ENCODE data around the gene ABHD14A. TPM values are rescaled to one million over a fixed set of nuclear protein-coding genes. Genes with fewer than 3 reads are reported as not detected.
"Not testable (repeated sequence)": the region's sequence is repeated elsewhere in the genome, so short reads cannot be mapped to it uniquely, and the experiment has no call there.

Gene ABHD14A
- total RNA-seq, result 10 to 100 TPM in 2 of 4 donors, 1 to 10 TPM in 2; 2.0 to 11.3 (median 7.7) TPM

DNA sequence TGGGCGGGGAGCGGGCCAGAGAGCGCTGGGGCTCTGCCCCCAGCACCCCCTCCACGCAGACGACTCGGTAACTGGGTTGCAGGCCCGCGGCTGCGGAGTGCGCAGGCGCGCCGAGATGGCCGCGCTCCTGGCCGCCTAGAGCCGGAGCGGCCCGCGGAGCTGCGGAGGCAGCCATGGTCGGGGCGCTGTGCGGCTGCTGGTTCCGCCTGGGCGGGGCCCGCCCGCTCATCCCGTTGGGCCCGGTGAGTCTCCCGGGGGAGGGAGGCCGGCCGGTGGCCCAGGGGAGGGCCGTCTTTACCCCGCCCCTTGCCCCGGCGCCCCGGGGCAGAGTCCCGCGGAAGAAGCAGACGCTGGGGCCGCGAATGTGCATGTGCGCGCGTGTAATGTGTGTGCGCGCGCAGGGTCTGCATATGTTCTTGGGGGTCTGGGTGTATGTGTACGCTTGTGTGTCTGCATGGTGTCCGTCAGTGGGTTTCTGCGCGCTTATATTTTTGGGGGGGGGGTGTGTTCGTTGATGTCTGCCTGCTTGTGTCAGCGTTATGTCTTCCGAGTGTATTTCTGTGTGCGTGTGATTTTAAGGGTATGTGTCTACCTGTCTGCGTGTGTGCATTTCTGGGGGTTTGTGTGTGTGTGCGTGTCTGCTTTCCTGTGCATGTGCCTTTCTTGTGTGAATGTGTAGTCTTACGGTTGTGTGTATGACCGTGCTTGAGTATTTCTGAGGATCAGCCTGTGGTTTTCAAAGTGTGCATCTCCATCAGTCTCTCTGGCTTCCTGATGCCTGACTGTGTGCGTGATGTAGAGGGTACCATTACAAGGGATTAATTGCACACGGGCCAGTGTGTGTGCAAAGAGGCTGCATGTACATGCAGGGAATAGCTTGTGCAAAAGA is at the start of gene ABHD14A:
TSS of gene ABHD14A (plus strand) at position 102 of the 889 bp plus-strand sequence. CDS start at position 174, 72 bp downstream.
- H3K27ac ChIP-seq, result peak within 1 kb of the TSS; percentile 95 to 97 (median 96)
- no peaks in the 10 kb centered on the region for H3K27me3 ChIP-seq
- DNase-seq, result peak; percentile 88
- H3K36me3 ChIP-seq, result no peaks in the 10 kb centered on the region
- no peak for TF ChIP-seq CTCF (IDR thresholded peaks at IDR 0.05)
- TF ChIP-seq POLR2AphosphoS5 (IDR thresholded peaks at IDR 0.05), result peak; percentile 42 to 87 (median 85)
- TF ChIP-seq EP300 (IDR thresholded peaks at IDR 0.05; ENCODE audit: low read depth), result no peak
- TF ChIP-seq POLR2A (IDR thresholded peaks at IDR 0.05), result peak; percentile 85
- peak within 1 kb of the TSS; percentile 59 to 82 (median 62) for H3K4me3 ChIP-seq
- H3K4me1 ChIP-seq, result peaks cover 6 to 32% (median 23%) of the 10 kb centered on the region in 4 donors
- intact Hi-C loops (cut with DNase I; ENCODE audit: low total_unique reads) (no loop called here), in situ Hi-C loops (cut with MboI; ENCODE audit: low pct_ligation_motif_present in 1 of 4, low pct_unique_long_range_greater_than_20kb in 1 of 4, low sequenced_read_pairs in 3 of 4) (no loop called here)
- 1 to 8% methylated on average over 2 to 44 of the region's 63 CpGs for WGBS, 2 donors (ENCODE audit: low coverage in 1 of 2)
- no peaks in the 10 kb centered on the region for H3K9me3 ChIP-seq

DNA sequence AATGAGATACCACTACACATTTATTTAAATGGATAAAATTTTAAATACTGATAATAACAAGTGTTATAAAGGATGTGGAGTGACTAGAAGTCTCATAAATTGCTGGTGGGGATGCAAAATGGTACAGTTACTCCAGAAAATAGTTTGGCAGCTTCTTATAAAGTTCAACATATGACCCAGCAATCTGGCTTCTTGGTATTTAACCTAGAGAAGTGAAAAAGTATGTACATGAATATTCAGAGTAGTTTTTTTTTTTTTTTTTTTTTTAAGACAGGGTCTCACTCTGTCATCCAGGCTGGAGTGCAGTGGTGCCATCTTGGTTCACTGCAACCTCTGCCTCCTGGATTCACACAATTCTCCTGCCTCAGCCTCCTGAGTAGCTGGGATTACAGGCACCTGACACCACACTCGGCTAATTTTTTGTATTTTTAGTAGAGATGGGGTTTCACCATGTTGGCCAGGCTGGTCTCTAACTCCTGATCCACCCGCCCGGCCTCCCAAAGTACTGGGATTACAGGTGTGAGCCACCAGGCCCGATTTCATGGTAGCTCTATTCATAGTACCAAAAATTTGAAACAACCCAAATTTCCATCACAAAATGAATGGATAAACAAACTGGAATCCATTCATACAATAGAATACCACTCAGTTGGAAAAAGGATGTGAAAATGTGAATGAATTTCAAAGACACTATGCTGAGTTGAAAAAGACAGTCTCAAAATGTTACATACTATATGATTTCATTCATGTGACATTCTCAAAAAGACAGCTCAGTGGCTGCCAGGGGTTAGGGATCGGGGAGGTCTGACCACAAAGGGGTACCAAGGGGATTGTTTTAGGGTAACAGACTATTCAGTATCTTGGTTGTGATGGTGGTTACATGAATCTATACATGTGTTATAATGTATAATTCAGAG is 47.5 kb upstream of the ABHD14A start:
- H3K36me3 ChIP-seq, result no peaks in the 10 kb centered on the region
- no peaks in the 10 kb centered on the region for H3K27me3 ChIP-seq
- H3K4me1 ChIP-seq, result no peaks in the 10 kb centered on the region
- H3K27ac ChIP-seq, result no peak overlapping the region
- intact Hi-C loops (cut with DNase I; ENCODE audit: low total_unique reads), result no loop called here
- 76 to 80% methylated on average over 1 to 5 of the region's 5 CpGs for WGBS, 2 donors (ENCODE audit: low coverage in 1 of 2)
- H3K9me3 ChIP-seq, result no peaks in the 10 kb centered on the region
- no peak for DNase-seq
- TF ChIP-seq POLR2AphosphoS5 (IDR thresholded peaks at IDR 0.05), result no peak
- no peak for TF ChIP-seq CTCF (IDR thresholded peaks at IDR 0.05)
- no peak for TF ChIP-seq POLR2A (IDR thresholded peaks at IDR 0.05)
- H3K4me3 ChIP-seq, result no peak overlapping the region
- in situ Hi-C loops (cut with MboI; ENCODE audit: low pct_ligation_motif_present in 1 of 4, low pct_unique_long_range_greater_than_20kb in 1 of 4, low sequenced_read_pairs in 3 of 4), result no loop called here

GRCh38 chr3:51928438-51928837 is 46.4 kb upstream of the ABHD14A start:
- H3K27ac ChIP-seq, result no peak overlapping the region
- H3K9me3 ChIP-seq, result no peaks in the 10 kb centered on the region
- H3K4me3 ChIP-seq, result no peak overlapping the region
- intact Hi-C loops (cut with DNase I; ENCODE audit: low total_unique reads) (no loop called here), in situ Hi-C loops (cut with MboI; ENCODE audit: low pct_ligation_motif_present in 1 of 4, low pct_unique_long_range_greater_than_20kb in 1 of 4, low sequenced_read_pairs in 3 of 4) (no loop called here)
- 87 to 100% methylated on average over 3 to 7 of the region's 7 CpGs for WGBS, 2 donors (ENCODE audit: low coverage in 1 of 2)
- DNase-seq, result no peak
- TF ChIP-seq EP300 (IDR thresholded peaks at IDR 0.05; ENCODE audit: low read depth) (no peak), POLR2A (IDR thresholded peaks at IDR 0.05) (no peak), CTCF (IDR thresholded peaks at IDR 0.05) (no peak), POLR2AphosphoS5 (IDR thresholded peaks at IDR 0.05) (no peak)
- no peaks in the 10 kb centered on the region for H3K27me3 ChIP-seq
- H3K36me3 ChIP-seq, result no peaks in the 10 kb centered on the region
- H3K4me1 ChIP-seq, result no peaks in the 10 kb centered on the region

GRCh38 chr3:51928981-51929380 is 45.9 kb upstream of the ABHD14A start:
- H3K27ac ChIP-seq; H3K27me3 ChIP-seq; in situ Hi-C loops (cut with MboI; ENCODE audit: low pct_ligation_motif_present in 1 of 4, low pct_unique_long_range_greater_than_20kb in 1 of 4, low sequenced_read_pairs in 3 of 4); H3K36me3 ChIP-seq; DNase-seq; intact Hi-C loops (cut with DNase I; ENCODE audit: low total_unique reads); H3K4me3 ChIP-seq; H3K9me3 ChIP-seq; H3K4me1 ChIP-seq: not testable (repeated sequence)
- WGBS, 2 donors (ENCODE audit: low coverage in 1 of 2), result 84 to 100% methylated on average over 1 to 3 of the region's 3 CpGs
